A673 (cell line): ENCODE data around the gene XRCC6.

Experiments
- CTCF ChIP-seq: fragments of 300-800, 200-600 bp; sonication (generic); conservative IDR thresholded peaks from 2 replicates; pipeline ENCODE4 v1.5.1; 2017; ENCODE audit warnings: low read depth, mild to moderate bottlenecking, antibody characterized with exemption, low read length, moderate library complexity, mixed read lengths
- EZH2 ChIP-seq: fragments of 200-600 bp; sonication (generic); IDR thresholded peaks from 2 replicates; pipeline ENCODE4 v1.6.1; 2017; ENCODE audit warnings: borderline replicate concordance, low read depth, mild to moderate bottlenecking, mixed read lengths, antibody characterized with exemption, low read length; ENCODE audit not compliant: poor library complexity, severe bottlenecking

GRCh38 chr22:41642331-41643110 is 21.4 kb downstream of the XRCC6 start:
- TF ChIP-seq CTCF: no peak
- no peak for TF ChIP-seq EZH2
